ENCODE measurements around the gene FUZ.

GRCh38 chr19:49801966-49802661 is 11.0 kb downstream of the FUZ start:
- TF ChIP-seq POLR2A (IDR thresholded peaks at IDR 0.05) (no peak), CTCF (IDR thresholded peaks at IDR 0.05) (peak in 4 of 5 experiments; percentile 17 to 67 (median 50)), EP300 (IDR thresholded peaks at IDR 0.05) (peak in 1 of 2 donors; percentile 64)
